Liver (tissue), 3 donors: ENCODE data around the gene RBM48.
"Not testable (repeated sequence)": the region's sequence is repeated elsewhere in the genome, so short reads cannot be mapped to it uniquely, and the experiment has no call there.

Experiments
- GABPA ChIP-seq, 2 donors: IDR thresholded peaks in 1 of 2; conservative IDR thresholded peaks in 1 of 2; 2 replicates each; pipeline ENCODE4 v1.6.1; 2016; ENCODE audit warnings: antibody characterized with exemption in 2 of 2, mild to moderate bottlenecking in 1 of 2, moderate library complexity in 1 of 2
- TAF1 ChIP-seq: conservative IDR thresholded peaks from 2 replicates; pipeline ENCODE4 v1.6.1; 2016; ENCODE audit warnings: antibody characterized with exemption, mild to moderate bottlenecking
- TF ChIP-seq, protein P1 (sequence below): fragments of 150-350 bp; IDR thresholded peaks from 2 replicates; pipeline ENCODE4 v1.5.1; 2017; ENCODE audit warnings: improper control_type of control experiment, low read depth, low read length; ENCODE audit not compliant: missing input control
- donor health status: healthy.
- donor health status: healthy.

DNA sequence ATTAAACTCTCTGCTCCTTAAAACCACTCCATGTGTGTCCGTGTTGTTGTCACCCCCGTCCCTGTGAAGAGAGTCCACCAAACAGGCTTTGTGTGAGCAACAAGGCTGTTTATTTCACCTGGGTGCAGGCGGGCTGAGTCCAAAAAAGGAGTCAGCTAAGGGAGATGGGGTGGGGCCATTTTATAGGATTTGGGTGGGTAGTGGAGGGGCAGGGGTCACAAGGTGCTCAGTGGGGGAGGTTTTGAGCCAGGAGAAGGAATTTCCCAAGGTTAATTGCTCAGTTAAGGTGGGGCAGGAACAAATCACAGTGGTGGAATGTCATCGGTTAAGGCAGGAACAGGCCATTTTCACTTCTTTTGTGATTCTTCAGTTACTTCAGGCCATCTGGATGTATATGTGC, 49.4 kb upstream of the RBM48 start:
- TF ChIP-seq, protein P1, sequence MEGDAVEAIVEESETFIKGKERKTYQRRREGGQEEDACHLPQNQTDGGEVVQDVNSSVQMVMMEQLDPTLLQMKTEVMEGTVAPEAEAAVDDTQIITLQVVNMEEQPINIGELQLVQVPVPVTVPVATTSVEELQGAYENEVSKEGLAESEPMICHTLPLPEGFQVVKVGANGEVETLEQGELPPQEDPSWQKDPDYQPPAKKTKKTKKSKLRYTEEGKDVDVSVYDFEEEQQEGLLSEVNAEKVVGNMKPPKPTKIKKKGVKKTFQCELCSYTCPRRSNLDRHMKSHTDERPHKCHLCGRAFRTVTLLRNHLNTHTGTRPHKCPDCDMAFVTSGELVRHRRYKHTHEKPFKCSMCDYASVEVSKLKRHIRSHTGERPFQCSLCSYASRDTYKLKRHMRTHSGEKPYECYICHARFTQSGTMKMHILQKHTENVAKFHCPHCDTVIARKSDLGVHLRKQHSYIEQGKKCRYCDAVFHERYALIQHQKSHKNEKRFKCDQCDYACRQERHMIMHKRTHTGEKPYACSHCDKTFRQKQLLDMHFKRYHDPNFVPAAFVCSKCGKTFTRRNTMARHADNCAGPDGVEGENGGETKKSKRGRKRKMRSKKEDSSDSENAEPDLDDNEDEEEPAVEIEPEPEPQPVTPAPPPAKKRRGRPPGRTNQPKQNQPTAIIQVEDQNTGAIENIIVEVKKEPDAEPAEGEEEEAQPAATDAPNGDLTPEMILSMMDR: not testable (repeated sequence)
- not testable (repeated sequence) for TF ChIP-seq GABPA (IDR thresholded peaks at IDR 0.05 in 1 of 2, conservative IDR thresholded peaks at IDR 0.05 in 1 of 2); TAF1
